Measurements from ENCODE around the gene GNLY. TPM values are rescaled to one million over a fixed set of nuclear protein-coding genes. Genes with fewer than 3 reads are reported as not detected.
"Not testable (repeated sequence)": the region's sequence is repeated elsewhere in the genome, so short reads cannot be mapped to it uniquely, and the experiment has no call there.

Gene GNLY
- total RNA-seq, 4 donors from 2014 or later: 3.6 to 36.1 (median 12.0) TPM

- peak overlapping the region in 3 of 4 donors; percentile 11 to 32 (median 27) for H3K4me3 ChIP-seq
- TF ChIP-seq POLR2A (IDR thresholded peaks at IDR 0.05): no peak
- no peak for TF ChIP-seq CTCF (IDR thresholded peaks at IDR 0.05 in 4 of 5, conservative IDR thresholded peaks at IDR 0.05 in 1 of 5)
These were observed 17.5 kb downstream of the GNLY start for GRCh38 chr2:85711578-85712060.

GRCh38 chr2:85712336-85712735, 18.2 kb downstream of the GNLY start:
- intact Hi-C loops (cut with DNase I; ENCODE audit: low total_unique reads): no loop called here

More at GRCh38 chr2:85711578-85712060, 17.5 kb downstream of the GNLY start:
- Histone ChIP-seq H3K36me3 (no peaks in the 10 kb centered on the region), H3K27me3 (no peaks in the 10 kb centered on the region), H3K4me1 (peaks cover 54 to 79% of the 10 kb centered on the region in 2 donors), H3K27ac (peak overlapping the region; percentile 92 to 97 (median 95)), H3K9me3 (no peaks in the 10 kb centered on the region)
- intact Hi-C loops (cut with DNase I; ENCODE audit: low total_unique reads): no loop called here
- DNase-seq (no peak), ATAC-seq (no peak)
- in situ Hi-C loops (cut with MboI; ENCODE audit: low sequenced_read_pairs in 4 of 4): no loop called here

GRCh38 chr2:85712849-85713612, 18.9 kb downstream of the GNLY start:
- peak; percentile 90 to 95 for DNase-seq
- H3K4me3 ChIP-seq: no peak overlapping the region
- no peaks in the 10 kb centered on the region for H3K27me3 ChIP-seq
- ATAC-seq: peak; percentile 57 to 73
- no peaks in the 10 kb centered on the region for H3K36me3 ChIP-seq
- in situ Hi-C loops (cut with MboI; ENCODE audit: low sequenced_read_pairs in 4 of 4) (no loop called here), intact Hi-C loops (cut with DNase I; ENCODE audit: low total_unique reads) (loop anchor here (1.0 kb wide), 1 partner anchor 27 kb away; no protein-coding TSS in a partner anchor)
- peaks cover 40 to 65% of the 10 kb centered on the region in 2 donors for H3K4me1 ChIP-seq
- H3K27ac ChIP-seq: peak overlapping the region; percentile 92 to 97 (median 95)
- TF ChIP-seq POLR2A (IDR thresholded peaks at IDR 0.05) (peak; percentile 60 to 70), CTCF (IDR thresholded peaks at IDR 0.05 in 4 of 5, conservative IDR thresholded peaks at IDR 0.05 in 1 of 5) (no peak)
- no peaks in the 10 kb centered on the region for H3K9me3 ChIP-seq

More at GRCh38 chr2:85712336-85712735, 18.2 kb downstream of the GNLY start:
- H3K27ac ChIP-seq: peak overlapping the region; percentile 92 to 97 (median 95)
- no peak for TF ChIP-seq CTCF (IDR thresholded peaks at IDR 0.05 in 4 of 5, conservative IDR thresholded peaks at IDR 0.05 in 1 of 5)
- no peak for TF ChIP-seq POLR2A (IDR thresholded peaks at IDR 0.05)
- H3K9me3 ChIP-seq: no peaks in the 10 kb centered on the region
- in situ Hi-C loops (cut with MboI; ENCODE audit: low sequenced_read_pairs in 4 of 4): no loop called here
- no peak overlapping the region for H3K4me3 ChIP-seq
- ATAC-seq: no peak
- DNase-seq: no peak
- H3K4me1 ChIP-seq: peaks cover 47 to 72% of the 10 kb centered on the region in 2 donors
- H3K36me3 ChIP-seq: no peaks in the 10 kb centered on the region
- no peaks in the 10 kb centered on the region for H3K27me3 ChIP-seq

- no peaks in the 10 kb centered on the region for H3K27me3 ChIP-seq
- H3K4me1 ChIP-seq: peaks cover 35 to 57% of the 10 kb centered on the region in 2 donors
- in situ Hi-C loops (cut with MboI; ENCODE audit: low sequenced_read_pairs in 4 of 4): no loop called here
- no peak overlapping the region for H3K4me3 ChIP-seq
- no peak for TF ChIP-seq POLR2A (IDR thresholded peaks at IDR 0.05)
- TF ChIP-seq CTCF (IDR thresholded peaks at IDR 0.05 in 4 of 5, conservative IDR thresholded peaks at IDR 0.05 in 1 of 5): no peak
- ATAC-seq: peak; percentile 11 to 14
- DNase-seq: peak; percentile 61 to 67
- no peaks in the 10 kb centered on the region for H3K36me3 ChIP-seq
- H3K9me3 ChIP-seq: no peaks in the 10 kb centered on the region
- peak overlapping the region; percentile 92 to 97 (median 95) for H3K27ac ChIP-seq
- intact Hi-C loops (cut with DNase I; ENCODE audit: low total_unique reads): loop anchor here (1.0 kb wide), 1 partner anchor 26 kb away; no protein-coding TSS in a partner anchor
These were observed 19.7 kb downstream of the GNLY start for GRCh38 chr2:85713836-85714235.

- in situ Hi-C loops (cut with MboI; ENCODE audit: low sequenced_read_pairs in 4 of 4); H3K9me3 ChIP-seq; H3K4me3 ChIP-seq; intact Hi-C loops (cut with DNase I; ENCODE audit: low total_unique reads); H3K36me3 ChIP-seq; ATAC-seq; H3K27me3 ChIP-seq; DNase-seq: not testable (repeated sequence)
- peak overlapping the region; percentile 92 to 97 (median 95) for H3K27ac ChIP-seq
- peaks cover 33 to 55% of the 10 kb centered on the region in 2 donors for H3K4me1 ChIP-seq
These were observed 20.3 kb downstream of the GNLY start for GRCh38 chr2:85714421-85714820.

Measured in gastrocnemius medialis (tissue), 4 donors.